Germinal center (tissue), 1 donor: ENCODE measurements around the gene IL3RA.
A peak's percentile ranks its signal among the peaks of the same experiment; 100 is the strongest.

ENCODE experiments used
- DNase-seq: peaks from one replicate; pipeline ENCODE4 v3.0.0; 2012; ENCODE audit warnings: mixed read lengths, low spot score

IL3RA gene

GRCh38 chrX:1385253-1386223 lies 49.0 kb downstream of the IL3RA start:
- DNase-seq: no peak

- DNase-seq: no peak
Measured at GRCh38 chrX:1386338-1387127, 49.9 kb downstream of the IL3RA start.

- DNase-seq: no peak
Measured at GRCh38 chrX:1387141-1387776, 50.7 kb downstream of the IL3RA start.

DNA sequence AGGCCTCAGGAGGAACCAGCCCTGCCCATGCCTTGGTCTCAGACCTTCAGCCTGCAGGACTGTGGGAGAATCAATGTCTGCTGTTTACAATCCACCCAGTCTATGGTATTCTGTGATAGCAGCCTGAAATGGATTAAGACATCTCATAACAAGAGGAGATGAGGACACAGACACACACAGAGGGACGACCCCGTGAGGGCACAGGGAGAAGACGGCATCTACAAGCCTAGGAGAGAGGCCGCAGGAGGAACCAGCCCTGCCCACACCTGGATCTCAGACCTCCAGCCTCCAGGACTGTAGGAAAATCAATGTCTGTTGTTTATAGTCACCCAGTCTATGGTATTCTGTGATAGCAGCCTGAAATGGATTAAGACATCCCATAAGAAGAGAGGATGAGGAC lies 52.1 kb downstream of the IL3RA start:
- no peak for DNase-seq

GRCh38 chrX:1389181-1389992 lies 52.8 kb downstream of the IL3RA start:
- DNase-seq: no peak

DNA sequence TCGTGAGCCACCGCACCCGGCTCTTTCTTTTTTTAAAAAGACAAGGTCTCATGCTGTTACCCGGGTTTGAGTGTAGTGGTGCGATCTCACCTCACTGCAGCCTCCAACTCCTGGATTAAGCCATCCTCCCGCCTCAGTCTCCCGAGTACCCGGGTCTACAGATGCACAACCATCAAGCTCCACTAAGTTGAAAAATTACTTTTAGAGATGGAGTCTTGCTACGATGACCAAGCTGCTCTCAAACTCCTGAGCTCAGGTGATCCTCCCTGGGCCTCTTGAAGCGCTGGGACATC lies 53.4 kb downstream of the IL3RA start:
- DNase-seq: no peak

- no peak for DNase-seq
Measured at GRCh38 chrX:1390621-1391369, 54.2 kb downstream of the IL3RA start.

DNA sequence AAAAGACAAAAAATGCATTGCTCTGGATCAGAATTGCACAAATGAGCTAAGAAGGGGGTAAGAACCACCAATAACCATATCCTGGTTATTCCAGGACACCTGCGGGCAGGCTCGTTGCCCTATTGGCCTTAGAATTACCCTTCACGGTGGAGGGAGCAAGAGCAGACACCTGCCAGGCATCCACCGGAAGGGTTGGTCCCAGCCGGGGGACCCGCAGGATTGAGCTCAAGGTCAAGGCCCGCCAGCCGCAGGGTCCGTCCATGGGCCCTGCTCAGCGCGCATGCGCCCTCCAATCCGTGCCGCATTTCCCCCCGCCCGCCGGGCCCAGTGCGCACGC lies 54.8 kb downstream of the IL3RA start:
- peak; percentile 96 for DNase-seq

DNA sequence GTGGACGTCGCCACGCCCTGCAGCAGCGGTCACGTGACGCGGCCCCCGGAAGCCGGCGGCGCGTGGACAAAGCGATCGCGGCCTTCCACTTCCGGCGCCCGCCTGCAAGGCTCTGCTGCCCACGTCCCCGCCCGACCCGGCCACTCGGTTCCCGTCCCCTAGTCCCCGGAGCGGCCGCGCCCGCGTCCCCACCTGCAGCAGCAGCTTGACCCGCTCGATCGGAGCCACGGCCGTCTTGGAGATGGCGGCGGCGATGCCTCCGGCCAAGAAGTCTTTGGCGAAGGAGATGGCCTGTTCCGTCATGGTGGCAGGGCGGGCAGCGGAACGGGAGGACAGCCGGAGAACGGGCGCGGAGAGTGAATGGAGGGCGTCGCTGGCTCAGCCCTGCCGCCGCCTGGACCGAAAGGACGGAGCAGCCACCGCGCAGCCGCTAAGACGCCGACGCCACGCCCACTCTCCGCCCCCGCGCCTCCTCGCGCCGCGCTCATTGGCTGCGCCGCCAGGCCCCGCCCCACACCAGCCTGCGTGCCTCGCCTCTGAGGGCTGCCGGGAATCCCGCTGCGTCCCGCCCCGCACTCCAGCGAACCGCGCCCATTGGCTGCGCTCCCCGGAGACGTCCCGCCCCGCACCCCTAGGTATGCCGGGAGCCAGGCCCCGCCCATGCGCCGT lies 55.3 kb downstream of the IL3RA start, which contains the start of gene SLC25A6:
Gene SLC25A6 (minus strand): TSS at position 407 of the 669 bp plus-strand sequence. CDS start 104 bp downstream, at position 303.
- peak; percentile 99 for DNase-seq

DNA sequence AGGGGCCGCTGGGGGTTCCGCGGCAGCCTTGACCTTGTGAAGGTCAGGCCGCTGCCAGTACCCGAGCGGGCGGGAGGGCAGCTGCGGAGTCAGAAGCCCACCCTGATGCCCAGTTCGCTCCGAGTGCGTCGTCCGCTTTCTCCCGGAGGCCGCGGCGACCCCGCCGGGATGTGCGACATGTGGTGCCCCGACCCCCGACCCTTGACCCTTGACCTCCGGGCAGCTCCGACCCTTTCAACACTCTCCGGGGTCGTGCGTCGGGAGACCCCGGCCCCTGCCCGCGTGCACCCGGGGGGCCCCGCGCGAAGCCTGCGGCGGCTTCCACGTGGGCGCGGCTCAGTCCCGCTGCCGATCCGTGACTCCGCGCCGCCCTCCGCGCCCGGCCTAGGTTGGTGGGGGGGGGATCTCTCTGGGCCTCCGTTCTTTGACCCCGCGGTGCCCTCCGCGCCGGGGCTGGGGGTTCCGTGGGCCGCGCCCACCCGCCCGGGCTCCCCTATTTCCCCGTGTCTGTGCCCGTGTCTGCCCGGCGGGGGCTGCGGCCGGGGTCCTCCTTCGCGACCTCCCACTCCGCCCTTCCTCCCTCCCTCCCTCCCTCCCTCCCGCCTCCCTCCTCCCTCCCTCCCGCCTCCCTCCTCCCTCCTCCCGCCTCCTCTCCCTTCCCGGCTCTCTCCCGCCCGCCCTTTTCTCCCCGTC lies 55.9 kb downstream of the IL3RA start:
- DNase-seq: peak; percentile 31

DNA sequence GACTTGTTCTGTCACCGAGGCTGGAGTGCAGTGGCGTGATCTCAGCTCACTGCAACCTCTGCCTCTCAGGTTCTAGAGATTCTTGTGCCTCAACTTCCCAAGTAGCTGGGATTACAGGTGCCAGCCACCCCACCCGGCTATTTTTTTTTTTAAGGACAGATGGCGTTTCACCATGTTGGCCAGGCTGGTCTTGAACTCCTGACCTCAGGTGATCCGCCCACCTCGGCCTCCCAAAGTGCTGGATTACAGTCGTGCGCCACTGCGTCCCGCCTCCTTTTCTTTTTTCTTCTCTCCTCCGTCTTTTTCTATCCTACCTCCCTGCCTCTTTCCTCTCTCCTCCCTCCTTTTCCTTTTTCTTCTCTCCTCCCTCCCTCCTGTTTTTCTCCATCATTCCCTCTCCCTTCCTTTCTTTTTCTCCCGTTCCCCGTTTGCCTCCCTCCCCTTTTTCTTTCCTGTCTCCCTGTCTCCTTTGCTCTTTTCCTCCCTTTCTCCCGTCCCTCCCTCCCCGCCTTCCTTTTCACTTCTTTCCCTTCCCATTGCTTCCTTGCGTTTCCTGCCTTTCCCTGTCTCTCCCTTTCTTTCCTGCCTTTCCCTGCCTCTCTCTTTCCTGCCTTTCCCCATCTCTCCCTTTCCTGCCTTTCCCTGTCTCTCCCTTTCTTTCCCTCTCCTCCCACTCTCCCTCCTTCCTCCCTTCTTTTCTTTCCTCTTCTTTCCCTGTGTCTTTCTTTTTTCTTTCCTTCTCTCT lies 57.5 kb downstream of the IL3RA start:
- no peak for DNase-seq

DNA sequence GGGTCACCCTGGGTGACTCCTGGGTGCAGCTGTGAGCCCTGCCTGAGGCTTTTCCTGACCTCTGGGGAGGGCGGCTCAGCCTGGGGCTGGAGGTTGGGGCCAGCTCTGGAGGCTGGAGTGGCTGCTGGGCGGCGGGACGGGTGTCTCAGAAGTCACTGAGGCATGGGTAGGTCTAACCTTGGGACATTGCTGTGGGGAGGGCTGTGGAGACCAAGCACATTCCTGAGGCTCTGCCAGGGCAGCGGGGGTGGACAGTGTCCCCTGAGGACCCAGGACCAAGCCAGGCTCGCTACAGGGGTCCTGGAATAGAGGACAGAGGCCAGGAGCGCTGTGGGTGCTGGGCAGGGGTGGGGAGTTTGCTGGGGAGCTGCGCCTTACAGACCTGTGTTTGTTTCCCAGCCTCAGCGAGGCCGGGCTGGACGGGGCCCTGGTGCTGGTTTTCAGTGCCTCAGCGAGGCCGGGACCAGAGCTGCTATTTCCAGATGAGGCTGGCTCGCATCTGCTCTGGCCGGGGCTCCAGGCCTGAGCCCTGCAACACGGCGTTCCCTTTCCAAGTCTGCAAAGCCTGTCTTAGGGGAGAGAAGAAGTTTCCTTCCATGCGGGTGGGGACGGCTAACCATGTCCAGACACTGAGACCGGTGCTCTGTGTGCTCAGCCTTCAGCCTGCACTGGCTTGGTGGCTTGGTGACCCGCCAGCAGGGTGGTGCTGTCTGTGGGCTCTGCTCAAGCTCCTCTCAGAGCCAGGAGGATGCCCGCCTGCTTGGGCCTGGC lies 58.3 kb downstream of the IL3RA start:
- DNase-seq: no peak

DNA sequence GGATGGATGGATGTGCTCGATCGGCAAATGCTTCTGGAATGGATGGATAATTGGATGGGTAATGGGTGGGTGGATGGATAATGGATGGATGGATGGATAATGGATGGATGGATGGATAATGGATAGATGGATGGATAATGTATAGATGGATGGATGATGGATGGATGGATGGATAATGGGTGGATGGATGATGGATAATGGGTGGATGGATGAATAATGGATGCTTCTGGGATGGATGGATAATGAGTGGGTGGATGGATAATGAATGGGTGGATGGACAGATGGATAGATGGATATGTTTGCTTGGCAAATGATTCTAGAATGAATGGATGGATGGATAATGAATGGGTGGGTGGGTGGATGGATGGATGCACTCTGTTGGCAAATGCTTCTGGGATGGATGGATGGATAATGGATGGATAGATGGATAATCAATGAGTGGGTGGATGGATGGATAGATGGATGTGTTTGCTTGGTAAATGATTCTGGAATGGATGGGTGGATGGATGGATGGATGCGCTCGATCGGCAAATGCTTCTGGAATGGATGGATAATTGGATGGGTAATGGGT lies 59.1 kb downstream of the IL3RA start:
- no peak for DNase-seq

DNA sequence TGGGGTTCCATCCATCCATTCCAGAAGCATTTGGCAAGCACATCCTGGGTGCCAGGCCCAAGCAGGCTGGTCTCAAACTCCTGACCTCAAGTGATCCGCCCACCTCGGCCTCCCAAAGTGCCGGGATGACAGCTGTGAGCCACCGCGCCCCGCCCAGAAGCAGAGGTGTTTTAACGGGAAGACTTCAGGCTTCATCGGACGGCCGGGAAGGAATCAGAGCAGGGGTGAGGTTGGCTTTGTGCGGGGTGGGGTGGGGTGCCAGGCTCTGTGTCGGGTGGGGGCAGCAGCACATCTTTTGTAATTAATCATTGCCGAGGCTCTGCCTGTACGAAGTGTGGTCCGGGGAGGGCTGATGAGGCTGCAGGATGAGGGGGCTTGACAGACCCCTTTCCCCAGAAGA lies 60.4 kb downstream of the IL3RA start:
- DNase-seq: no peak

GRCh38 chrX:1397441-1398270 lies 61.1 kb downstream of the IL3RA start:
- DNase-seq: no peak

- no peak for DNase-seq
Measured at GRCh38 chrX:1398431-1399340, 62.1 kb downstream of the IL3RA start.
